HCT116 (cell line): ENCODE results near the gene POLR1A.

Experiments
- JUND ChIP-seq: IDR thresholded peaks from 2 replicates; pipeline ENCODE4 v1.6.1; 2012
- POLR2A ChIP-seq: IDR thresholded peaks from 2 replicates; pipeline ENCODE4 v1.7.0; 2011; ENCODE audit warnings: borderline replicate concordance; ENCODE audit not compliant: insufficient read depth, insufficient read length; ENCODE audit errors: extremely low read depth
- TF ChIP-seq, protein P1 (sequence below), 3 experiments: fragments of 200-600 bp in 1 of 3; sonication (generic) in 1 of 3; IDR thresholded peaks in 2 of 3; conservative IDR thresholded peaks in 1 of 3; 2 replicates each; pipeline ENCODE4 v1.5.1; 2012 to 2017; ENCODE audit warnings: low read depth in 2 of 3, low read length in 2 of 3, antibody characterized with exemption in 1 of 3, borderline replicate concordance in 1 of 3, control low read depth in 1 of 3, mild to moderate bottlenecking in 1 of 3, mixed read lengths in 1 of 3, mixed run types in 1 of 3, moderate library complexity in 1 of 3; ENCODE audit not compliant: insufficient read depth in 1 of 3

DNA sequence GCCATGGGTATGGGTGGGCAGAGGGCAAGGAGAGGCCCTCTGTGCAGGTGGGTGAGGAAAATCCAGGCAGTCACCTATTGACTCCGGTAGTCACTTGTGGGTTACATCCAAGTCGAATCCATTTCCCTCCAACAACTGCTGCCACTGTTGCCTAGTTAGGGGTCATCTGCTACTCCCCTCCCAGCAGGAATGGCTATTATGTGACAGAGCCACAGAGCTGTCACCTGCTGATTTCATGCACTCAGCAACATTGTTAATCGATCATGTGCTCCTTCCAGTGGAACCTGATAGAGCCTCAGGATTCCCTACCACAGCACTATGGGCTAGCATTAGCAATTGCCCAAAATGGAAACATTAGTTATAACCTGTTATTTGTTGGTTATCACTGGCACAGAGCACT, 31.4 kb downstream of the POLR1A start:
- TF ChIP-seq POLR2A (no peak), JUND (no peak)
- TF ChIP-seq, protein P1, sequence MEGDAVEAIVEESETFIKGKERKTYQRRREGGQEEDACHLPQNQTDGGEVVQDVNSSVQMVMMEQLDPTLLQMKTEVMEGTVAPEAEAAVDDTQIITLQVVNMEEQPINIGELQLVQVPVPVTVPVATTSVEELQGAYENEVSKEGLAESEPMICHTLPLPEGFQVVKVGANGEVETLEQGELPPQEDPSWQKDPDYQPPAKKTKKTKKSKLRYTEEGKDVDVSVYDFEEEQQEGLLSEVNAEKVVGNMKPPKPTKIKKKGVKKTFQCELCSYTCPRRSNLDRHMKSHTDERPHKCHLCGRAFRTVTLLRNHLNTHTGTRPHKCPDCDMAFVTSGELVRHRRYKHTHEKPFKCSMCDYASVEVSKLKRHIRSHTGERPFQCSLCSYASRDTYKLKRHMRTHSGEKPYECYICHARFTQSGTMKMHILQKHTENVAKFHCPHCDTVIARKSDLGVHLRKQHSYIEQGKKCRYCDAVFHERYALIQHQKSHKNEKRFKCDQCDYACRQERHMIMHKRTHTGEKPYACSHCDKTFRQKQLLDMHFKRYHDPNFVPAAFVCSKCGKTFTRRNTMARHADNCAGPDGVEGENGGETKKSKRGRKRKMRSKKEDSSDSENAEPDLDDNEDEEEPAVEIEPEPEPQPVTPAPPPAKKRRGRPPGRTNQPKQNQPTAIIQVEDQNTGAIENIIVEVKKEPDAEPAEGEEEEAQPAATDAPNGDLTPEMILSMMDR (IDR thresholded peaks at IDR 0.05 in 2 of 3, conservative IDR thresholded peaks at IDR 0.05 in 1 of 3; ENCODE audit: borderline replicate concordance in 1 of 3, insufficient read depth in 1 of 3, low read depth in 2 of 3, low read length in 2 of 3), result no peak
